ENCODE results near the gene KHDRBS1.
"Not testable (repeated sequence)": the region's sequence is repeated elsewhere in the genome, so short reads cannot be mapped to it uniquely, and the experiment has no call there.

KHDRBS1 gene

GRCh38 chr1:32065613-32066488 is 52.2 kb downstream of the KHDRBS1 start:
- not testable (repeated sequence) for DNase-seq (ENCODE audit: low read depth, low spot score)

- no peak for DNase-seq (ENCODE audit: low read depth, low spot score)
Observed at GRCh38 chr1:32066489-32066873, 52.8 kb downstream of the KHDRBS1 start.

- no peak for DNase-seq (ENCODE audit: low read depth, low spot score)
Observed at GRCh38 chr1:32068957-32069588, 55.4 kb downstream of the KHDRBS1 start.

GRCh38 chr1:32071758-32072621 is 58.3 kb downstream of the KHDRBS1 start:
- no peak for DNase-seq (ENCODE audit: low read depth, low spot score)

GRCh38 chr1:32072622-32073298 is 59.1 kb downstream of the KHDRBS1 start, which contains the start of gene TMEM39B:
TMEM39B (plus strand) TSS chr1:32072939; CDS start chr1:32073048, 109 bp downstream.
- DNase-seq (ENCODE audit: low read depth, low spot score): peak; percentile 84

GRCh38 chr1:32073299-32074229 is 59.9 kb downstream of the KHDRBS1 start:
- DNase-seq (ENCODE audit: low read depth, low spot score): no peak

- DNase-seq (ENCODE audit: low read depth, low spot score): no peak
Observed at GRCh38 chr1:32074841-32075240, 61.2 kb downstream of the KHDRBS1 start.

GRCh38 chr1:32077451-32077850 is 63.8 kb downstream of the KHDRBS1 start:
- DNase-seq (ENCODE audit: low read depth, low spot score): no peak

- DNase-seq (ENCODE audit: low read depth, low spot score): no peak
Observed at GRCh38 chr1:32082022-32082421, 68.4 kb downstream of the KHDRBS1 start.

GRCh38 chr1:32086381-32086780 is 72.7 kb downstream of the KHDRBS1 start:
- DNase-seq (ENCODE audit: low read depth, low spot score): not testable (repeated sequence)

- DNase-seq (ENCODE audit: low read depth, low spot score): no peak
Observed at GRCh38 chr1:32091176-32091575, 77.5 kb downstream of the KHDRBS1 start.

- no peak for DNase-seq (ENCODE audit: low read depth, low spot score)
Observed at GRCh38 chr1:32091591-32091990, 77.9 kb downstream of the KHDRBS1 start.

Measured in activated naive CD8-positive, alpha-beta T cell treated with anti-CD3 and anti-CD28 coated beads, Interleukin-2, amount 50 U/mL, for 16 hours (primary cell).